GM18508 (cell line): Measurements from ENCODE around the gene WFS1.

Source experiments
- ATAC-seq: cut with Tn5 transposase; IDR thresholded peaks from one replicate; pipeline ENCODE4 v1.9.1; 2021; ENCODE audit warnings: moderate number of reproducible peaks; ENCODE audit not compliant: insufficient read depth, unreplicated experiment

WFS1 gene, protein sequence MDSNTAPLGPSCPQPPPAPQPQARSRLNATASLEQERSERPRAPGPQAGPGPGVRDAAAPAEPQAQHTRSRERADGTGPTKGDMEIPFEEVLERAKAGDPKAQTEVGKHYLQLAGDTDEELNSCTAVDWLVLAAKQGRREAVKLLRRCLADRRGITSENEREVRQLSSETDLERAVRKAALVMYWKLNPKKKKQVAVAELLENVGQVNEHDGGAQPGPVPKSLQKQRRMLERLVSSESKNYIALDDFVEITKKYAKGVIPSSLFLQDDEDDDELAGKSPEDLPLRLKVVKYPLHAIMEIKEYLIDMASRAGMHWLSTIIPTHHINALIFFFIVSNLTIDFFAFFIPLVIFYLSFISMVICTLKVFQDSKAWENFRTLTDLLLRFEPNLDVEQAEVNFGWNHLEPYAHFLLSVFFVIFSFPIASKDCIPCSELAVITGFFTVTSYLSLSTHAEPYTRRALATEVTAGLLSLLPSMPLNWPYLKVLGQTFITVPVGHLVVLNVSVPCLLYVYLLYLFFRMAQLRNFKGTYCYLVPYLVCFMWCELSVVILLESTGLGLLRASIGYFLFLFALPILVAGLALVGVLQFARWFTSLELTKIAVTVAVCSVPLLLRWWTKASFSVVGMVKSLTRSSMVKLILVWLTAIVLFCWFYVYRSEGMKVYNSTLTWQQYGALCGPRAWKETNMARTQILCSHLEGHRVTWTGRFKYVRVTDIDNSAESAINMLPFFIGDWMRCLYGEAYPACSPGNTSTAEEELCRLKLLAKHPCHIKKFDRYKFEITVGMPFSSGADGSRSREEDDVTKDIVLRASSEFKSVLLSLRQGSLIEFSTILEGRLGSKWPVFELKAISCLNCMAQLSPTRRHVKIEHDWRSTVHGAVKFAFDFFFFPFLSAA

DNA sequence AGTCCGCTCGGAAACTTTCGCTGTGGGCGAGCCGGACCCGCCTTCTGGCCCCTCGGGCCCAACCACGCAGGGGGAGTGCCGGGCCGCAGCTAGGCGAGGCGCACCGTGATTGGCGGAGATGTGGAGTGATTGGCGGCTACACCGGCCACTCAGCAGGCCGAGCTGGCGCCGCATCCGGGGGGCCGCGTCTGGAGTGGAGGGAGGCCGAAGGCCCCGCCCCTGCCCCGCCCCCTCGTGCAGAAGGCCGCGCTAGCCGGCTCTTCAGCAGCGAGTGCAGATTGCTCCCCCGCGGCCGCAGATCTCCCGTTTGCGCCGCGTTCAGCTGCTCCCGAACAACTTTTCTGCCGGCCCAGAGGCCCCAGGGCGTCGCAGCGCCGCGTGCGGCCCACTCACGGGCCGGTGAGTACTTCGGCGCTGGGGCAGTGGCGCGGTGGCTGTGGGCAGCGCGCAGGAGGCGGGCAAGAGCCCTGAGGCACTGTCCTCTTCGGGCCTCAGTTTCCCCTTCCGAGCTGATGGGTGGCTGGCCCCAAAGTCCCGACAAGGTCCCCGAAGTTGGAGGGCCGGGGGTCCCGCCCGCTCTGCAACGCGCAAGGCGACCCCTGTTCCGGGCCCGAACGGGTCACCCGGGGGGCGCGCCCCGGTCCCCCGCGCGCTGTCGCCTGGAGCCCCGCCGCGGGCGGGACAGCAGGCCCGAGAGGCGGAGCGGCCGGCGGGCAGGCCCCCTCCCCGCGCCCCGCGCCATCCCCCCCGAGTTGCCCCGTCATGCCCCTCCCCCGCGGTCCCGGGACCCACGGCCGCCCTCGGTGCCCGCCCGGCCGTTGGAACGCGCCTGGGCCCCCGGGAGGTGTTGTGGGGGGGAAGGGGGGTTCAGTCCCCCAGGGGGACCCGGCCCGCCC, at the start of gene WFS1:
WFS1 (plus strand) TSS at position 235 of the 896 bp plus-strand sequence. CDS start 7,606 bp downstream, outside the sequence.
- peak; percentile 99 for ATAC-seq

DNA sequence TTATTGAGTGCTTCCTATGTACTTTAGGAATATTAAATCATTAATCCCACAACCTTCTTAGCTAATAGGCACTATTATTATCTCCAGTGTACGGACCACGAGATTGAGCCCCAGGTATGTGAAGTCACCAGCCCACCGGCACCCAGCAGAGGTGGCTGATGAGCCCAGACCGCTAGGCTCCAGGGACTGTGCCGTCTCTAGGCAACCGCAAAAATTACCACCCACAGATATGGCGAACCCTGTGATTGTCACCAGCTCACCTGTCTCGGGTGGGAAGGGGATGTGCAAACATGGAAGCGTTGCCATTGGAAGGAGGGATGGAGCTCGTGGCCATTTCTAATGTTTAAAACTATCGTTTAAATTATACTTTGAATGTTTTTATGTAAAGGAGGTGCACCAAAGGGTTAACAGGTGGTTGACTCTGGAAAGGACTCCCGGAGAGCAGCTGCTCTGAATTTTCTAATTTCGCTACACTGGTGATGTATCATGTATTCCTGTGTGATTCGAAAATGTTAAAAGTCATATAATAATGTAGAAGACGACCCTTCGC, 48.3 kb upstream of the WFS1 start:
- no peak for ATAC-seq

DNA sequence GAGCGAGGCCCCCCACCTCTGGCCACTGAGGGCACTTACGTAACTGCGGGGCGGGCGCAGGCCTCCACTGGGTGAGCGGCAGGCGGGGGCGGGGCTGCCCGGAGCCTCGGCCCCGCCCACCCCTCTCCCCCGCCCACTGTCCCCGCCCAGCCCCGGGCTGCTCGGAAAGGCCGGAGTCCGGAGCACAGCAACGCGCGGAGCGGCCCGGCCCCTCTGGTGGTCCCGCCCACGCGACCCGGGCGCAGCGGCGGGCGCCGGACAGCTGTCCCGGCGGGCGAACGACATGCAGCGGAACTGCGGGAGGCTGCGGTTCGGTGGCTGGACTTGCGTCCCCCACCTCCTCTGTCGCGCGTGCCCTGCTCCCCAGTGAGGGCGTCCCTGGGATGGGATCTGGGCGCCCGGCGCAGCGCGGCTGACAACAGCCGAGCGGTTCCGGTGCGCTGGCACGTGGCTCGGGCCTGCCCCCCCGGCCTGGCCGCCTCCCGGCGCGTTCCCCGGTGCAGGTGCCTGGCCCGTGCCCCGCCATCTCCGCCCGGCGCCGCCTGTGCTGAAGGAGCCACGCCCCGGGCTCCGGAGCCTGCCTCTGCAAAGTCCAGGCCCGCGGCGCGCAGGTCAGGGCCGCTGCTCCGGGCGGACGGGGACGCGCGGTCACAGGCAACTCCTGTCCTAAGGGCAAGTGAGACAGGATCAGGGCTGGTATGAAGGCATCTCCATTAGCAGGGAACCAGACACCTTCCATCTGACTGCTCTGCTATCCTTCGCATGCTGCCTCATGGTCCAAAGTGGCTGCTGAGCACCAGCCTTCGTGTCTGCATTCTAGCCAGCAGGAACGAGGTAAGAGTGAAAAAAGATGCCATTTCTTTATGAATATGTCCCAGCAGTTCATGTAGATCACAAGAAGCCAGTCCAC, 47.5 kb upstream of the WFS1 start:
- no peak for ATAC-seq

DNA sequence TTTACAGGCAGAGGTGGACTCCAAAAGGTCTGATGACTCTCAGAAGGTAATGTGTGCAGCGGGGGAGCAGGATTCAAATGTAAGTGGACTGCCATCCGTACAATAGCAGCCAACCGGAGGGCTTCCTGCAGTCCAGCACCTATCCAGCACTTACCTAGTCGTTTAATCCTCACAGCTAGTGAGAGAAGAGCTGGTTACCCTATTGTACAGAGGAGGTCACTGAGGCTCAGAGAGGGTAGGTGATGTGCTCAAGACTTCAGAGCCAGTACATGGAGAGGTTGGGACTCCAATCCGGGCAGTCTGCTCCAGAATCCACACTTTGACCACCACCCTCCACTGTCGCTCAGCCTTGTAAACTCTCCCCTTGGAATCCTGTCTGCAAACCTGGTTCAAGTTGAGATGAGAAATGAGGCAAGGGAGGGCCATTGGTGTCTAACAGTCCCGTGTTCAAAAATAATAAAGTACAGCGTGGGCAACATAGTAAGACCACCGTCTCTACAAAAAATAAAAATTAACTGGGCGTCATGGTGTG, 46.8 kb upstream of the WFS1 start:
- ATAC-seq = no peak

DNA sequence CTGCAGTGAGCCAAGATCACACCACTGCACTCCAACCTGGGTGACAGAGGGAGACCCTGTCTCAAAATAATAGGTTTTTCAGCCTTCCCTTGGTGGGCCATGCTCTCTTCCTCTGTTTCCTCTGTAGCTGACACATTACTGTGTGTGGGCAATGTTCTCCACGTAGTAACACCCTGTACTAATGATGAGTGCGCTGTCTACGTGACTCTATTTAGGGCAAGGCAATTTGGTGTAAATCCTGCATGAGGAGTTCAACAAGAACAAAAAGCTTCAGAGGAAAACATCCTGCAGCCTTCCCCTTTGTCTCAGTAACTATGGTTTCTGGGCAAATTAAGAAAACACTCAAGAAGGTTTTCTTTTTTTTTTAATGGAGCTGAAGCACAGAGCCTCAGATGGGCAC, 44.9 kb upstream of the WFS1 start:
- ATAC-seq = no peak

DNA sequence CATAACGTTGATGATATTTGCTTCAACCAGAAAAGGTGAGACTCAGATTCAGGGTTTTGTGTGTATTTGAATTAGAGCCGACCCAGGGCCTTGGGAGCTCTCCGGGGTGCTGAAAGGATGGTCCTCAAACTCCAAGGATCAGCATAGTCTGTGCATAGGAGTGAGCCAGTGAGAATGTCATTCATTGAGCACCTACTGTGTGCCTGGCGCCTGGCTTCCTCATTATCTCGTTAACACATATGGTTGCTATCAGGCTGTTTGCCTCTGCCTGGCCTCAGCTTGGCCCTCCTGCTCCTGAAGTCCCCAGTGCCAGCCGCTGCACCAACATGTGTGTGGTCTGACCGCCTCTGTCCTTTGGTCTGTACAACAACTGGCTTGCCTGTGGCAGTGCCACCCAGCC, 44.2 kb upstream of the WFS1 start:
- no peak for ATAC-seq

DNA sequence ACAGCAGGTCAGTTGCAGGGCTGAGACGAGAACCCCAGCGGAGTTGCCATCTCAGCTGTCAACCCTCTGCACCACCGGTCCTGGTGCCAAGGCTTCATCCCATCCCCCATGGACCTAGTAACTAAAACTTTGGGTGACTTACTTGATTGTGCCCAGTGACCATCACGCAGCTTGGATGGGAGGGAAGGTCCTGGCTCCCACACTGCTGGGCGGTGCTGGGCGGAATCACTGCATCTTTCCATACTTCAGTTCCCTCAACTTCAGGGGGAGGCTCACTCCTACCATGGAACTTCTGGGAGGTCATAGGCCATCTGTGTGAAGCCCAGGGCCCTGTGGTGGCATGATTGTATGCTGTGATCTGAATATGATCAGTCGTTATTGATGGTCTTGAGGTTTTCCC, 43.1 kb upstream of the WFS1 start:
- ATAC-seq = no peak

DNA sequence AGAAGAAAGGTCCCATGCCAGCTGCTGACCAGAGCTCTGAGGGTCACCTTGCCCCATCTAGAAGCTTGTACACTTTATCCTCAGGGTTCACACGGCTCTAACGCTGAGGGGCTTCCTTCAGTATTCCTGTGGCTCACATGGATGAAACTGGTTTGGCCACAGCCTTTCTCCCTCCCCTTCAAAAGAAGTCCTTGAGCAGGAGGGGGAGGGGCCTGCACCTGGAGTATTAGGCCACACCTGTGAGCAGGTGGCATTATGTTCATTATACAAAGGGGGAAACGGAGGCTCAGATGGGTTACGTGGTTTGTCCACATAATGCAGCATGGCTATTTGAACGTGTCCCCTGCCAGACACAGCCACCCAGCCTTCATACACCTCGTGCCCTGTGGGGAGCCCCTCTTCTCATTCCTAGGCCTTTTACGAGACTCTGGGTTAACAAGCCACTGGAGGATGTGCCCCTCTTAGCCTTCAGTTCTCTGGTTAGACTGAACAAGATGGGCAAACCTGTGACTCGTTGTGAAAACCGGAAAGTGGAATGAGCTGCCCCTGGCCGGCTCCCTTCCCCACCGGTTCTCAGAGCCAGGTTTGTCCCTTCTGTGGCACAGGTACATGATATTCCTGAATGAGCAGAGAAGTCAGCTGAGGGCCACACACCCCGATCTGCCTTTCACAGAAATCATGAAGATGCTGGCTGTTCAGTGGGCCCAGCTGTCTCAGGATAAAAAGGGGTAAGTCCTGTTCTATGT, 42.1 kb upstream of the WFS1 start:
- ATAC-seq = no peak

DNA sequence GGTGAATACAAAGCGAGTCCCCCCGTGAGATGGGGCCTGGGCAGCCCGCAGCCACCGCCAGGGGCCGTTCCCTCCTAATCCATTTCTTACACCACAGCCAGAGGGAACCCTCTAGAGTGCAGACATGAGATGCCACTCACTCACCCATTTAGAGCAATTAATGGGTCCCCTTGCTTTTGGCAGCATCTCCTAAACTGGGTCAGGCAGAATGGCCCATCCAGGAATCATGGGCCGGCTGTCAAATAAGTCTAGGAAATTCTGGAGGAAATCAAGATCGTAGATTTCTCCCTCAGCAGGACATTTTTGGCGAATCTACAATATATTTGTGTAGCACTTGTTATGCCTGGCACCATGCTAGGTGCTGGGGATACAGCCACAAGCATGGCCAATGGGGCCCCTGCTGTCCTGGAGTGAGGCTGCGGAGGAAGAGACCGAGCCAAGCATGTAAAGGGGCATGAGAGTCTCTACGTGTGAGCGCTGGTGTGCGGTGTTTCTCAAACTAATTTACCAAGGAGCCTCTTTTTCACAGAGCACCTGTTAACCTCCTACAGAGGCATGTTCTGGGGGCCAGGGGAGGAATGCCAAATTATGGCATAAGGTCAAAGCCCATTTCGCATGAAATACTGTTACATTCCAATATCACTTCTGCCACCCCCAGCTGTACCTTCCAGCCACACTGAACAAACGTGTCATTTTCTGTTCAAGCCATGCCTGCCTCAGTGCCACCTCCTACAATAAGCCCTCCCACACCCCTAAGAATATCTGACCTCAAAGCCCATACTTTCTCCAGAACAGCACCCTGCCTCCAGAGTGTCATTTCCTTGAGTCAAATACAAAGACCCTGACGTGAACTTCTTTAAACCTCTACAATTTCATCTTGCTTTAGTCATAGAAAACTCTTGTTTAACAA, 41.2 kb upstream of the WFS1 start:
- ATAC-seq = no peak

DNA sequence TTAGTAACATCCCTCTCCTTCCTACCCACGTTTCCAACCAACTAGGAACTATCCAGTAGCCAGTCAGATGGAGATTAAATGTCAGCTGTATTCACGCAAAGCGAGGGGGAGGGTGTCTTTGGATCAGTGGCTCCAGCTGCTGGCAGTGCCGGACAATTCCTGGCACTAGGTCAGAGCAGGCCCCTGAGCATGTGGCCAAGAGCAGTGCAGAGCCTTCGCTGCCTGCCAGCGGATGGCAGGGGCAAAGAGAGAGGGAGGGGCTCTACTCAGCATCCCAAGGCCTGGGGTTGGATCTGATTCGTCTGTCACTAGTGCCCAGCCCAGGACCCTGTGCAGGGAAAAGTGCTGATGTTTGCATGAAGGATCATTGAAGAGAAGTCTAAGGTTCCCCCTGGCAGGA, 40.6 kb upstream of the WFS1 start:
- no peak for ATAC-seq

DNA sequence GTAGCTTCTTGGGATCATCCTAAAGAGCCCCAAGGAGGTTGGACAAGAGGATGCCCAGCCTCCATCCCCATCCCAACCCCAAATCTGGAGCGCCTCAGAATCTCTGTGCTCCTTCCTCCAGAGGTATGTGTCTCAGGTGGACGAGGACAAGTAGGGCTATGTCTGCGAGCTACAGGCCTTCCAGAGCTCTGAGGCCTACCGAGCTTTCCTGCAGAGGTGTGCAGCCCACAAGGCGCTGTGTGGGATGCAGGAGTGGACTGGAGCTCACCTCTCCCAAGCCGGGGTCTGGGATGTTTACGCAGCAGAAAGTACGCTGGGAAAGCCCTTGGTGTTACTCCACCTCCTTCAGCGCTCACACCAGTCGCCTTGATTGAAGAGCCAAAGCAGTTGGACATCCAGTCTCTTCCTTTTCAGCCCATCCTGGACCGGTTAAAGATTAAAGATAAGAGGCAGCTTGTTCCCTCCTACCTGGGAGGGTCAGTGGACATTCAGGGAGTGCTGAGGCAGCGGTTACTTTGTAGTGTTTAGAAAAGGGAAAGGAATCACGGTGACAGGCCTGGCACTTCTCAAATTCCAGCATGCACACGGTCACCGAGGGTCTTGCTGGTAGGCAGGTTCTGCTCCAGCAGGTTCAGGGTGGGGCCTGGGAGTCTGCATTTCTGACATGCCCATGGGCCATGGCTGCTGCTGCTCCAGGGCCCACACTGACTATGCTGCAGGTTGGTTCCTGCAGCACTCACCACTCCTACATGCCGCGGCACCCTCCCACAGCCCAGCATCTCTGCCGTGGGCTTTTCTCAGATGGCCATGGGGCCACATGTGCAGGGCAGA, 39.8 kb upstream of the WFS1 start:
- no peak for ATAC-seq

DNA sequence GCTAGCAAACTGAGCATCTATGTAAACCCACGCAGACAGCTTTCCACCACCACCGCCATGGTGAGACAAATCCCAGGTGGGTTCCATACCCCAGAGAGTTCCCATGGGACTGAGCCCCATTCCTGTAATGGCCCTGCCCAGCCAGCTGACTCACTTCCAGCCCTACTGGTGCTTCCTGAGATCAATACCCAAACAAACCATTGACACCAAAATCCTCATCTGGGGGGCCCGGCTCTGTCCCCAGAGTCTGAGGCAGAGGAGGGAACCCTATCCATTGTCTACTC, 39.2 kb upstream of the WFS1 start:
- no peak for ATAC-seq

DNA sequence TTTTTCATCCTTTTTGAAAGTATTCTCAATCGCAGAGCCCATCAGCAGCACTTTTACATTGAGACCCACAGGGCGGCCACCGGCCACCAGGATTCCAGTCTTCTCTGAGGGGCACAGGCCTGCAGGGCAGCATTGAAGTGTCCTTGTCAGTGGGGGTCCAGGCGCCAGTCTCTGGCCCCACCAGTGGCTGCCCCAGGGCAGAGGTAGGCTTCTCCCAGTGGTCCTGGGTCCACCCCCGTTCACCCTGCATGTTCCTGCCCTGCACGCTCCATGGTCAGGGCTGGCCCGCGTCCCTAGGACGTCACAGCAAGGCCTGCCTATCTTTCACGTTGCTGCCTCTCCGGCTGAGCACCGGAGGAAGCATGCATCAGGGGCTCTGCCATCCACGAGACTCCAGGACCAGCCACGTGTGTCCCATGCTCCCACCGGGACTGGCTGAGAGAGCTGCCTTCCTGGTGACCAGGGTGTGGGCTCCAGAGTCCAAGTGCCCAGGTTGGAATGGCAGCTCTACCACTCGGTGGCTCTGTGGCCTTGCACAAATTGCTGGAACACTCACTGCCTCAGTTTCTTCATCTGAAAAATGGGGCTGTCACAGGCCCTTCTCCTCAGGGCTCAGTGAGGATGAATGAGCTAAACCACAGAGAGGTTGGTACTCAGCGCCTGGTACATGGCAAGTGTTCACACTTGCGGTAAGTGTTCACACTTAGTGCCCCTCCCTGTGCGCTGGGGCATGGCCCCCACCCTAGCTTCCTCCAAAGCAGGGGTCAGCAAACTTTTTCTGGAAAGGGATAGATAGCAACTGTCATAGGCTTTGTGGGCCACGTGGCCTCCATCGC, 38.6 kb upstream of the WFS1 start:
- no peak for ATAC-seq

DNA sequence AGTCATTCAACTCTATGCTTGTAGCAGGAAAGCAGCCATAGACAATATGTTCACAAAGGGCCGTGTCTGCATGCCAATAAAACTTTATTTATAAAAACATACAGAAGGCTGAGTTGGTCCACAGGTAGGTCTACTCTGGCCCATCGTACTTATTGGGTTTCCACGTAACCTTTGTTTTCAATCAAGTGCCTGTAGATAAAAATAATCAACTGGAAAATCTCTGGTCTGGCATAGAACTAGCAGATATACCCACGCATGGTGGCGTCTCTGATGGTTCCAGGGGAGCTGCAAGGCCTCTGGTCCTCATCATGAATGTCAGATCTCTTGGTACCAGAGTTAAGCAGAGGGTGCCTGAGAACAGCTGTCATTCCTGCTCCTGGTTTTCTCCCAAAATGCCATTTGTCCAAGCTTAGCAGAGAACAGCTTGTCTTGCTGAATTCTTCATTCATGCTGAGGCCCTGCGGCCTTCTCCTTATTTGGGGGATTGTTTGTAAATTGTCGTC, 37.9 kb upstream of the WFS1 start:
- ATAC-seq = no peak
